ENCODE results near the gene HDAC4.

- TF ChIP-seq ZBTB7A (IDR thresholded peaks at IDR 0.05; ENCODE audit: low read depth) = no peak
- no peak for TF ChIP-seq EP300 (IDR thresholded peaks at IDR 0.05; ENCODE audit: borderline replicate concordance)
- no peak for TF ChIP-seq FOXM1 (IDR thresholded peaks at IDR 0.05; ENCODE audit: borderline replicate concordance, low read depth)
- no peak for TF ChIP-seq REST (IDR thresholded peaks at IDR 0.05; ENCODE audit: low read depth)
- TF ChIP-seq TAF1 (IDR thresholded peaks at IDR 0.05; ENCODE audit: low read depth) = no peak
- no peak for TF ChIP-seq RAD21 (IDR thresholded peaks at IDR 0.05; ENCODE audit: low read depth)
- no peak for TF ChIP-seq MAX (IDR thresholded peaks at IDR 0.05)
- TF ChIP-seq CREB1 (IDR thresholded peaks at IDR 0.05; ENCODE audit: low read depth) = no peak
- TF ChIP-seq YY1 (IDR thresholded peaks at IDR 0.05; ENCODE audit: low read depth) = no peak
Observed at GRCh38 chr2:239095460-239096081, 305.2 kb downstream of the HDAC4 start.

Measured in Ishikawa (cell line).